AG09319 (cell line): Measurements from ENCODE around the gene PPP2R2D.

ENCODE experiments used
- DNase-seq: peaks from one replicate; pipeline ENCODE4 v3.0.0-alpha.2; 2010; ENCODE audit warnings: low read depth; ENCODE audit errors: extremely low read depth
- CTCF ChIP-seq: IDR thresholded peaks from 2 replicates; pipeline ENCODE4 v1.5.1; 2011; ENCODE audit warnings: low read depth, mild to moderate bottlenecking, inconsistent platforms, low read length, moderate library complexity

The PPP2R2D gene

GRCh38 chr10:131921184-131921583 is 20.4 kb downstream of the PPP2R2D start:
- no peak for DNase-seq
- no peak for TF ChIP-seq CTCF

- TF ChIP-seq CTCF: no peak
- DNase-seq: no peak
Observed at GRCh38 chr10:131923038-131923756, 22.4 kb downstream of the PPP2R2D start.

- no peak for TF ChIP-seq CTCF
- DNase-seq: no peak
Observed at GRCh38 chr10:131925011-131925649, 24.3 kb downstream of the PPP2R2D start.

DNA sequence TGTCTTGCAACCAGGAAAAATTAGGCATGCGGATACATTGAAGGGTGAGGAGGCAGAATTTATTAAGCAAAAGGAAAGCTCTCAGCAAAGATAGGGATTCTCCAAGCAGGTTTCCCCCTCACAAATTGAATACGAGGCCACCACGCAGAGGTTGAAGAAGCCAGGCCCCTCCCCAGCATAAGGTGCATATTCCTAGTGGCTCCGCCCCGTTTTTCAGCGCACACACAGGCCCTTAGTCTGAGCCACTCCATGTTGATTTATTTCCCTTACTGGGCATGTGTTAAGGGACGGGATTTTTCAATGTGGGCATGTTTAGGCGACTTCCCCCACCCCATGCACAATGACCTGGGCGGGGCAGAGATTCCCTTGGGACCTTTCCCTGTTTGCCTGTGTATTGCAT is 24.9 kb downstream of the PPP2R2D start:
- TF ChIP-seq CTCF: no peak
- no peak for DNase-seq

DNA sequence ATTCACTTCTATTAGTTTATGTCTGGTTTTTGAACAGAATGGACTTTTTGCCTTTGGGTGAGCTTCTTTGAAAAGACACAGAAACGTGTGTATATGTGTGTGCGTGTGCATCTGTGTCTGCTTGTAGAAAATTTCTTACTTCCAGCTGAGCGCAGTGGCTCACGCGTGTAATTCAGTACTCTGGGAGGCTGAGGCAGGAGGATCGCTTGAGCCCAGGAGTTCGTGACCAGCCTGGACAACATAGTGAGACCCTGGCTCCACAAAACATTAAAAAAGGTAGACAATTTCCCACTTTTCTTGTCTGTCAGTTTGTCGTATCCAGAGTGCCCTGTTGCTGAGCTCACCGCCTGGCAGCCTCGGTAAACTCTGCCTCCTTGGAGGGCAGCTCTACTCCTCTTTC is 25.4 kb downstream of the PPP2R2D start:
- no peak for DNase-seq
- TF ChIP-seq CTCF: no peak

- no peak for TF ChIP-seq CTCF
- DNase-seq: no peak
Observed at GRCh38 chr10:131926743-131927595, 26.2 kb downstream of the PPP2R2D start.
